MM.1S (cell line): ENCODE measurements around the gene WDR36.

Source experiments
- DNase-seq: peaks from one replicate; pipeline ENCODE4 v3.0.0-alpha.2; 2015
- H2AFZ ChIP-seq: fragments of 300-600 bp; sonication (generic); 2 replicates; pipeline ENCODE4 v1.6.0; 2016; ENCODE audit warnings: antibody characterized with exemption, low read length
- H3F3A ChIP-seq: fragments of 300-600 bp; sonication (generic); 2 replicates; pipeline ENCODE4 v1.6.1; 2016; ENCODE audit warnings: mild to moderate bottlenecking, antibody characterized with exemption, low read length, moderate library complexity, mixed read lengths; ENCODE audit not compliant: insufficient read depth
- H3K27ac ChIP-seq: fragments of 300-600 bp; sonication (generic); 2 replicates; pipeline ENCODE4 v1.5.1; 2016; ENCODE audit warnings: mild to moderate bottlenecking, low read length
- H3K27me3 ChIP-seq: fragments of 300-600 bp; sonication (generic); replicated peaks from 2 replicates; pipeline ENCODE4 v1.6.0; 2016; ENCODE audit warnings: low read length; ENCODE audit not compliant: insufficient read depth
- H3K36me3 ChIP-seq: fragments of 300-600 bp; sonication (generic); replicated peaks from 2 replicates; pipeline ENCODE4 v1.6.1; 2016; ENCODE audit warnings: mild to moderate bottlenecking, low read length, mixed read lengths; ENCODE audit not compliant: insufficient read depth
- H3K4me1 ChIP-seq: fragments of 300-600 bp; sonication (generic); 2 replicates; pipeline ENCODE4 v1.6.1; 2016; ENCODE audit warnings: low read length, mixed read lengths
- H3K4me2 ChIP-seq: fragments of 300-600 bp; sonication (generic); 2 replicates; pipeline ENCODE4 v1.6.0; 2016; ENCODE audit warnings: low read depth, low read length
- H3K4me3 ChIP-seq: fragments of 300-600 bp; sonication (generic); 2 replicates; pipeline ENCODE4 v1.5.1; 2016; ENCODE audit warnings: low read length, mixed read lengths
- H3K79me2 ChIP-seq: fragments of 300-600 bp; sonication (generic); 2 replicates; pipeline ENCODE4 v1.6.1; 2016; ENCODE audit warnings: mixed run types, low read length, mixed read lengths
- H3K9ac ChIP-seq: fragments of 300-600 bp; sonication (generic); 2 replicates; pipeline ENCODE4 v1.6.1; 2016; ENCODE audit warnings: low read length, mixed read lengths
- H3K9me2 ChIP-seq: fragments of 300-600 bp; sonication (generic); replicated peaks from 2 replicates; pipeline ENCODE4 v1.6.1; 2016; ENCODE audit warnings: mild to moderate bottlenecking, low read length, mixed read lengths; ENCODE audit not compliant: insufficient read depth
- H3K9me3 ChIP-seq: fragments of 300-600 bp; sonication (generic); replicated peaks from 2 replicates; pipeline ENCODE4 v1.6.1; 2016; ENCODE audit warnings: mild to moderate bottlenecking, low read length, mixed read lengths; ENCODE audit not compliant: insufficient read depth
- H4K20me1 ChIP-seq: fragments of 300-600 bp; sonication (generic); 2 replicates; pipeline ENCODE4 v1.6.1; 2016; ENCODE audit warnings: mild to moderate bottlenecking, low read length, moderate library complexity, mixed read lengths; ENCODE audit not compliant: insufficient read depth
- EZH2 ChIP-seq: fragments of 300-600 bp; sonication (generic); optimal IDR thresholded peaks from 2 replicates; pipeline ENCODE3; 2017; ENCODE audit warnings: low read depth, mild to moderate bottlenecking, antibody characterized with exemption, low read length, mixed read lengths
- EZH2phosphoT487 ChIP-seq: fragments of 300-600 bp; sonication (generic); IDR thresholded peaks from 2 replicates; pipeline ENCODE4 v1.6.1; 2018; ENCODE audit warnings: antibody characterized with exemption, low read length
- TF ChIP-seq, protein P1 (sequence below): fragments of 300-600 bp; sonication (generic); IDR thresholded peaks from 2 replicates; pipeline ENCODE4 v1.5.1; 2016; ENCODE audit warnings: antibody characterized with exemption, low read length, mixed read lengths

WDR36 gene

DNA sequence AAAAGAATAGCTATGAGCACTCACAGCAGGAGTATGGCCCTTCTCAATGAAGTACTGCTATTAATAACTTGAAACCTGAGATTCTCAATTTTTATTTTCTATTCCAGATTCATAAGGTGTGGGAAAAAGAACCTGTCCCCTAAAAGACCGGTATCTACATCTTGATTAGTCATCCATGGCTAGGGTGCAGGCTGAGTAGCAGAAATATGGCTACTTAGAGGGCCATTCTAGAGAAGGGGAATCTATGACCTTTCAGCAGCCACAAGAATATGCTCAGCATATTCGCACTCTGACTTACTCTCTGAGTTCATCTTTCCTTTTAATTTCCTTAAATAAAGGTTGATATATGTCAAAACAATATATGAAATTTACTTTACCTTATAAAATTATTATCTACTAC lies 27.7 kb downstream of the WDR36 start:
- Histone ChIP-seq H3K79me2 (no peaks in the 10 kb centered on the region), H3K27me3 (no peaks in the 10 kb centered on the region), H3K9me3 (no peaks in the 10 kb centered on the region), H3K36me3 (peaks cover 18% of the 10 kb centered on the region; the same call in 1 of the 2 replicates), H3K4me3 (no peak overlapping the region), H2AFZ (no peak overlapping the region), H3F3A (no peaks in the 10 kb centered on the region), H3K9me2 (no peaks in the 10 kb centered on the region), H3K4me1 (no peaks in the 10 kb centered on the region), H3K9ac (no peak overlapping the region), H4K20me1 (no peaks in the 10 kb centered on the region), H3K27ac (no peak overlapping the region), H3K4me2 (no peak overlapping the region)
- TF ChIP-seq EZH2phosphoT487, result no peak
- no peak for TF ChIP-seq EZH2
- TF ChIP-seq, protein P1, sequence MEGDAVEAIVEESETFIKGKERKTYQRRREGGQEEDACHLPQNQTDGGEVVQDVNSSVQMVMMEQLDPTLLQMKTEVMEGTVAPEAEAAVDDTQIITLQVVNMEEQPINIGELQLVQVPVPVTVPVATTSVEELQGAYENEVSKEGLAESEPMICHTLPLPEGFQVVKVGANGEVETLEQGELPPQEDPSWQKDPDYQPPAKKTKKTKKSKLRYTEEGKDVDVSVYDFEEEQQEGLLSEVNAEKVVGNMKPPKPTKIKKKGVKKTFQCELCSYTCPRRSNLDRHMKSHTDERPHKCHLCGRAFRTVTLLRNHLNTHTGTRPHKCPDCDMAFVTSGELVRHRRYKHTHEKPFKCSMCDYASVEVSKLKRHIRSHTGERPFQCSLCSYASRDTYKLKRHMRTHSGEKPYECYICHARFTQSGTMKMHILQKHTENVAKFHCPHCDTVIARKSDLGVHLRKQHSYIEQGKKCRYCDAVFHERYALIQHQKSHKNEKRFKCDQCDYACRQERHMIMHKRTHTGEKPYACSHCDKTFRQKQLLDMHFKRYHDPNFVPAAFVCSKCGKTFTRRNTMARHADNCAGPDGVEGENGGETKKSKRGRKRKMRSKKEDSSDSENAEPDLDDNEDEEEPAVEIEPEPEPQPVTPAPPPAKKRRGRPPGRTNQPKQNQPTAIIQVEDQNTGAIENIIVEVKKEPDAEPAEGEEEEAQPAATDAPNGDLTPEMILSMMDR, result no peak
- no peak for DNase-seq

DNA sequence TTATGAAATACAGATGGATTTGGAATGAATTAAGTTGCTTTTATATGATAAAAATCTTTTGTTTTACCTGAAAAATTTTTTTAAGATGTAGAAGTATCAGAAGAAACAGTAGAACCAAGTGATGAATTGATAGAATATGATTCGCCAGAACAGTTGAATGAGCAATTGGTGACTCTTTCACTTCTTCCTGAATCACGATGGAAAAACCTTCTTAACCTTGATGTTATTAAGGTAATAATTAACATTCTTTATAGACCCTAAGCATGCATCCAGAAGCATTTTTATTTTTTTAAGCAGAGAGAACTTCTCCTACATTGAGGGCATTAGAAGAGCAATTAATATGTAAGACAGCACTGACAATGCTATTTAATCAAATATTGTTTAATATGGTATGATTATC lies 28.8 kb downstream of the WDR36 start:
- no peaks in the 10 kb centered on the region for H3K4me1 ChIP-seq
- no peaks in the 10 kb centered on the region for H3F3A ChIP-seq
- no peaks in the 10 kb centered on the region for H3K9me2 ChIP-seq
- H3K4me2 ChIP-seq, result no peak overlapping the region
- H3K27me3 ChIP-seq, result no peaks in the 10 kb centered on the region
- H4K20me1 ChIP-seq, result no peaks in the 10 kb centered on the region
- no peak overlapping the region for H3K27ac ChIP-seq
- H3K79me2 ChIP-seq, result no peaks in the 10 kb centered on the region
- no peak for DNase-seq
- no peak overlapping the region for H3K4me3 ChIP-seq
- peaks cover 23% of the 10 kb centered on the region; the same call in 1 of the 2 replicates for H3K36me3 ChIP-seq
- no peak overlapping the region for H3K9ac ChIP-seq
- H2AFZ ChIP-seq, result no peak overlapping the region
- TF ChIP-seq EZH2, result no peak
- TF ChIP-seq, protein P1, result no peak
- no peak for TF ChIP-seq EZH2phosphoT487
- no peaks in the 10 kb centered on the region for H3K9me3 ChIP-seq

DNA sequence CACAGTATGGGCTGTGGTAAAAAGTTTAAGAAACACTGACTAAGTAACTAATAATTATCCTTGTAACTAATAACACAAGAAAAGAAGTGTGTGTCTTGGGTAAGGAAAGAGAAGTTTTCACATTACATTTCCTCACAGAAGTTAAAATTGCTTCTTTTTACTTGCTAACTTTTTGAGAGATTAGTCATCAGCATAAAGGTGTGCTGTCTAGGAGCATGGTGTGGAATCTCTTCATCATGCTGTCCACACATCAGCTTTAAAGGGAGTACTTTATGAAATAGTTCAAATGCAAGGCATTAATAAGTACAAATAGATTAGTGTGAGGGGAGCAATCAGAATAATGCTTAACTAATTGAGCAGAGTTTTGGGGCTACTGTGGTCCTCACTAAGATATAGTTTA lies 29.8 kb downstream of the WDR36 start:
- no peak for DNase-seq
- no peaks in the 10 kb centered on the region for H4K20me1 ChIP-seq
- no peak overlapping the region for H3K9ac ChIP-seq
- H2AFZ ChIP-seq, result no peak overlapping the region
- H3K27ac ChIP-seq, result no peak overlapping the region
- no peak overlapping the region for H3K4me2 ChIP-seq
- TF ChIP-seq EZH2 (no peak), EZH2phosphoT487 (no peak)
- TF ChIP-seq, protein P1, result no peak
- no peaks in the 10 kb centered on the region for H3K4me1 ChIP-seq
- peaks cover 23% of the 10 kb centered on the region; the same call in 1 of the 2 replicates for H3K36me3 ChIP-seq
- H3F3A ChIP-seq, result no peaks in the 10 kb centered on the region
- no peaks in the 10 kb centered on the region for H3K79me2 ChIP-seq
- no peaks in the 10 kb centered on the region for H3K9me3 ChIP-seq
- no peak overlapping the region for H3K4me3 ChIP-seq
- H3K27me3 ChIP-seq, result no peaks in the 10 kb centered on the region
- H3K9me2 ChIP-seq, result no peaks in the 10 kb centered on the region
